ENCODE data around the gene PCK1.

DNA sequence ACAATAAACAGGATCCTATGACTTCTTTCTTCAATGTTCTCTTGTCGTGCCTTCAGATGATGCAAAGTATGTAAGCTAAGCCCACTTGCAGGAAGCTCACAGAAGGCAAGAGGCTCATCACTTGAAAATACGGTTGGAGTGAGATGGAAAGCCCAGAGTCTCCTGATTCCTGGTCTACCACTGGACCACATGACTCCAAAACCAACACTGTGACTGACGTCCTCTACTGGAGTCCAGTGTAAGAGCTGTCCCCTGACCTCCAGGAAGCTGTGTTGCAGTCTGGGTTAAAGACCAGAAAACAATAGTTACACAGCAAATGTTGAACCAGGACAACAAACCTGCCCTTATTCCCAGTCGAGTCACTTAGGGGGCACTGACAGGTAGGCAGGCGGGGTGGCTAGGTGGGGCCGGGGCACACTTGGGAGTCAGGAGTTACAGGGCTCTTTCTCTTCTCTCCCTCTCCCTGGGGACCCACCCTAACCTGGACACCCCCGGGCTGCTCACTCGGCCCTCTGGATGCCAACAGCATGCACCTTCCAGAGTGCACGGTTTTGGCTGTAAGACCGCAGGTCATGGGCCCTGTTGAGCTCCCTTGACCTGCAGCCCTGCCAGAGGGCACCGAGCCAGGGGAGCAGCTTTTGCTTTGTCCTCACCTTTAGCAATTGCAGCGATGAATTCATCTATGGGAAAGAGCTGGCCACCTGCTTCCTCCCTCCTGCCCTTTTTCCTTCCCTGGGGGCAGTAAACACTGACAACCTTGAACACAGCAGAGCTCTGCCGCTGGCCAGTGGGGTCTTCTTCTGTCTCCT, 7.4 kb downstream of the PCK1 start:
- TF ChIP-seq FOXP1 (CRISPR knock-in tag; IDR thresholded peaks at IDR 0.05; ENCODE audit: borderline replicate concordance): no peak
- TF ChIP-seq, protein P1, sequence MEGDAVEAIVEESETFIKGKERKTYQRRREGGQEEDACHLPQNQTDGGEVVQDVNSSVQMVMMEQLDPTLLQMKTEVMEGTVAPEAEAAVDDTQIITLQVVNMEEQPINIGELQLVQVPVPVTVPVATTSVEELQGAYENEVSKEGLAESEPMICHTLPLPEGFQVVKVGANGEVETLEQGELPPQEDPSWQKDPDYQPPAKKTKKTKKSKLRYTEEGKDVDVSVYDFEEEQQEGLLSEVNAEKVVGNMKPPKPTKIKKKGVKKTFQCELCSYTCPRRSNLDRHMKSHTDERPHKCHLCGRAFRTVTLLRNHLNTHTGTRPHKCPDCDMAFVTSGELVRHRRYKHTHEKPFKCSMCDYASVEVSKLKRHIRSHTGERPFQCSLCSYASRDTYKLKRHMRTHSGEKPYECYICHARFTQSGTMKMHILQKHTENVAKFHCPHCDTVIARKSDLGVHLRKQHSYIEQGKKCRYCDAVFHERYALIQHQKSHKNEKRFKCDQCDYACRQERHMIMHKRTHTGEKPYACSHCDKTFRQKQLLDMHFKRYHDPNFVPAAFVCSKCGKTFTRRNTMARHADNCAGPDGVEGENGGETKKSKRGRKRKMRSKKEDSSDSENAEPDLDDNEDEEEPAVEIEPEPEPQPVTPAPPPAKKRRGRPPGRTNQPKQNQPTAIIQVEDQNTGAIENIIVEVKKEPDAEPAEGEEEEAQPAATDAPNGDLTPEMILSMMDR (IDR thresholded peaks at IDR 0.05): no peak
- TF ChIP-seq, protein P2, sequence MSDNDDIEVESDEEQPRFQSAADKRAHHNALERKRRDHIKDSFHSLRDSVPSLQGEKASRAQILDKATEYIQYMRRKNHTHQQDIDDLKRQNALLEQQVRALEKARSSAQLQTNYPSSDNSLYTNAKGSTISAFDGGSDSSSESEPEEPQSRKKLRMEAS (CRISPR knock-in tag; IDR thresholded peaks at IDR 0.05): no peak
- TF ChIP-seq SP1 (CRISPR knock-in tag; conservative IDR thresholded peaks at IDR 0.05): no peak
- TF ChIP-seq TEAD1 (CRISPR knock-in tag; IDR thresholded peaks at IDR 0.05): no peak
- TF ChIP-seq EMX1 (CRISPR knock-in tag; IDR thresholded peaks at IDR 0.05): no peak
- TF ChIP-seq ATF1 (CRISPR knock-in tag; IDR thresholded peaks at IDR 0.05): no peak

Measured in WTC11 (cell line).